Neural progenitor cell (in vitro differentiated cells): ENCODE results near the gene CTAGE6. TPM values are rescaled to one million over a fixed set of nuclear protein-coding genes. Genes with fewer than 3 reads are reported as not detected.
"Not testable (repeated sequence)": the region's sequence is repeated elsewhere in the genome, so short reads cannot be mapped to it uniquely, and the experiment has no call there.

Experiments
- DNase-seq: peaks from one replicate; pipeline ENCODE4 v3.0.0-alpha.2; 2016; ENCODE audit warnings: low spot score
- H2AFZ ChIP-seq: fragments of 200-600 bp; sonication (generic); replicated peaks from 2 replicates; pipeline ENCODE4 v1.6.1; 2016; ENCODE audit warnings: antibody characterized with exemption
- H3F3A ChIP-seq: fragments of 200-600 bp; sonication (generic); 2 replicates; pipeline ENCODE4 v1.6.1; 2016; ENCODE audit warnings: antibody characterized with exemption, low read depth
- H3K27ac ChIP-seq: fragments of 200-600 bp; sonication (generic); 2 replicates; pipeline ENCODE4 v1.5.1; 2016; ENCODE audit warnings: mild to moderate bottlenecking
- H3K27me3 ChIP-seq: fragments of 200-600 bp; sonication (generic); 2 replicates; pipeline ENCODE4 v1.6.1; 2016; ENCODE audit warnings: mild to moderate bottlenecking, moderate library complexity
- H3K36me3 ChIP-seq: fragments of 200-600 bp; sonication (generic); 2 replicates; pipeline ENCODE4 v1.5.1; 2016
- H3K4me1 ChIP-seq: fragments of 200-600 bp; sonication (generic); 2 replicates; pipeline ENCODE4 v1.6.1; 2016; ENCODE audit warnings: mixed run types
- H3K4me2 ChIP-seq: fragments of 200-600 bp; sonication (generic); 2 replicates; pipeline ENCODE4 v1.6.1; 2016
- H3K4me3 ChIP-seq: fragments of 200-600 bp; sonication (generic); 2 replicates; pipeline ENCODE4 v1.5.1; 2016
- H3K79me2 ChIP-seq: fragments of 200-600 bp; sonication (generic); 2 replicates; pipeline ENCODE4 v1.6.1; 2016; ENCODE audit warnings: low read depth
- H3K9ac ChIP-seq: fragments of 200-600 bp; sonication (generic); 2 replicates; pipeline ENCODE4 v1.6.1; 2016
- H3K9me3 ChIP-seq: fragments of 200-600 bp; sonication (generic); 2 replicates; pipeline ENCODE4 v1.5.1; 2016; ENCODE audit warnings: low read depth
- H4K20me1 ChIP-seq: fragments of 200-600 bp; sonication (generic); 2 replicates; pipeline ENCODE4 v1.6.1; 2016; ENCODE audit warnings: low read depth
- H3K27ac Mint-ChIP-seq: 3 replicates; pipeline ENCODE4 v1.8.0; 2021; ENCODE audit warnings: mixed read lengths
- H3K27me3 Mint-ChIP-seq: 2 replicates; pipeline ENCODE4 v1.8.0; 2022; ENCODE audit warnings: low read depth, mild to moderate bottlenecking, inconsistent platforms, moderate library complexity, mixed read lengths; ENCODE audit not compliant: insufficient read depth
- H3K36me3 Mint-ChIP-seq: 3 replicates; pipeline ENCODE4 v1.8.0; 2021; ENCODE audit warnings: mixed read lengths
- H3K4me1 Mint-ChIP-seq: 3 replicates; pipeline ENCODE4 v1.8.0; 2021; ENCODE audit warnings: mixed read lengths
- H3K4me3 Mint-ChIP-seq: 3 replicates; pipeline ENCODE4 v1.8.0; 2021; ENCODE audit warnings: mild to moderate bottlenecking, moderate library complexity, mixed read lengths
- H3K9me3 Mint-ChIP-seq: 3 replicates; pipeline ENCODE4 v1.8.0; 2020; ENCODE audit warnings: mixed read lengths
- EZH2 ChIP-seq: fragments of 200-600 bp; sonication (generic); IDR thresholded peaks from 2 replicates; pipeline ENCODE4 v1.6.1; 2017; ENCODE audit warnings: antibody characterized with exemption, mild to moderate bottlenecking, moderate library complexity
- EZH2phosphoT487 ChIP-seq: fragments of 200-600 bp; sonication (generic); IDR thresholded peaks from 2 replicates; pipeline ENCODE4 v1.6.1; 2017; ENCODE audit warnings: antibody characterized with exemption
- total RNA-seq: library from RNA; depleted of rRNA; stranded (reverse); fragments of >200 nt; gene quantifications from 2 replicates; pipeline ENCODE4 v1.2.3, GENCODE V29; 2015; ENCODE audit warnings: low replicate concordance
- TF ChIP-seq, protein P1 (sequence below): fragments of 200-600 bp; sonication (generic); IDR thresholded peaks from 2 replicates; pipeline ENCODE4 v1.5.1; 2017; ENCODE audit warnings: antibody characterized with exemption, mild to moderate bottlenecking

CTAGE6 gene
- total RNA-seq, 1 donor from 2014 or later: 0.07 TPM

DNA sequence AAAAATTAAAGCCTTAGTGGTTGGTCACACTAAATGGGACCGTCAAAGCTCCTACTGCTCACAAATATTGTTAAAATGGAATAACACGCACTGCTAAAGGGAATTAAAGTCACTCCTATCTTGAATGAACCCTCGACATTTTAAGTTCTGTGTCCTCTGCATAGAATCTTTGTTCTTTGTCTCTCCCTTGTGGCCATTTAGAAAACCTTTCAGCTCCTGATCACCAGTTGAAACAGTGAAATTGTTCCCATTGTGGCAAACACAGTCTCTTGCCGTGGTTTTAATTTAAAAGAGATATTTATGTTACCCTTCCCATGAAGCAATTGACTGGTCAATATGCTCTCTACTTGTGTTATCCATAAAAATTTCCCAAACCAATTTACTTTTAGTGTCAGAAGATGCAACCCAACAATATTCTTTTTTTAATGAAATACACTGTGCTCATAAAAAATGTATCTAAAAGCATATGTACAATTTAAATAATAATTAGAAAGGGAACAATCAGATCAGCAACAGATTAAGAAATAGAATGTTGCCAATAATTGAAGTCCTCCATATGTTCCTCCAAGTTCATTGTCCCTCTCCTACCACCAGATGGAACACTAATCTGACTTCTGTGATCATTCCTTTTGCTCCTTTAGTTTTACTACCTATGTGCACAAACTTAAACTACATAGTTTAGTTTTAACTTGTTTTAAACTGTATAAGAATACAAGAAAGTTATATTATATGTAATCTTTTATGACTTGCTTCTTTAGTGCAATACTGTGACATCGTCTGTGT lies 20.3 kb downstream of the CTAGE6 start:
- not testable (repeated sequence) for H3K4me1 Mint-ChIP-seq, H3K4me2 ChIP-seq, H3K36me3 Mint-ChIP-seq, H3K4me3 Mint-ChIP-seq, H3K4me1 ChIP-seq, H3K9me3 Mint-ChIP-seq, H4K20me1 ChIP-seq, H3K27ac Mint-ChIP-seq, H3F3A ChIP-seq, H3K27me3 ChIP-seq, H3K79me2 ChIP-seq, H3K27ac ChIP-seq, H3K9ac ChIP-seq, H3K4me3 ChIP-seq, H3K27me3 Mint-ChIP-seq, H3K36me3 ChIP-seq, H3K9me3 ChIP-seq
- peak overlapping the region; percentile 84 for H2AFZ ChIP-seq
- peak; percentile 54 for DNase-seq
- TF ChIP-seq, protein P1, sequence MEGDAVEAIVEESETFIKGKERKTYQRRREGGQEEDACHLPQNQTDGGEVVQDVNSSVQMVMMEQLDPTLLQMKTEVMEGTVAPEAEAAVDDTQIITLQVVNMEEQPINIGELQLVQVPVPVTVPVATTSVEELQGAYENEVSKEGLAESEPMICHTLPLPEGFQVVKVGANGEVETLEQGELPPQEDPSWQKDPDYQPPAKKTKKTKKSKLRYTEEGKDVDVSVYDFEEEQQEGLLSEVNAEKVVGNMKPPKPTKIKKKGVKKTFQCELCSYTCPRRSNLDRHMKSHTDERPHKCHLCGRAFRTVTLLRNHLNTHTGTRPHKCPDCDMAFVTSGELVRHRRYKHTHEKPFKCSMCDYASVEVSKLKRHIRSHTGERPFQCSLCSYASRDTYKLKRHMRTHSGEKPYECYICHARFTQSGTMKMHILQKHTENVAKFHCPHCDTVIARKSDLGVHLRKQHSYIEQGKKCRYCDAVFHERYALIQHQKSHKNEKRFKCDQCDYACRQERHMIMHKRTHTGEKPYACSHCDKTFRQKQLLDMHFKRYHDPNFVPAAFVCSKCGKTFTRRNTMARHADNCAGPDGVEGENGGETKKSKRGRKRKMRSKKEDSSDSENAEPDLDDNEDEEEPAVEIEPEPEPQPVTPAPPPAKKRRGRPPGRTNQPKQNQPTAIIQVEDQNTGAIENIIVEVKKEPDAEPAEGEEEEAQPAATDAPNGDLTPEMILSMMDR: peak; percentile 59

DNA sequence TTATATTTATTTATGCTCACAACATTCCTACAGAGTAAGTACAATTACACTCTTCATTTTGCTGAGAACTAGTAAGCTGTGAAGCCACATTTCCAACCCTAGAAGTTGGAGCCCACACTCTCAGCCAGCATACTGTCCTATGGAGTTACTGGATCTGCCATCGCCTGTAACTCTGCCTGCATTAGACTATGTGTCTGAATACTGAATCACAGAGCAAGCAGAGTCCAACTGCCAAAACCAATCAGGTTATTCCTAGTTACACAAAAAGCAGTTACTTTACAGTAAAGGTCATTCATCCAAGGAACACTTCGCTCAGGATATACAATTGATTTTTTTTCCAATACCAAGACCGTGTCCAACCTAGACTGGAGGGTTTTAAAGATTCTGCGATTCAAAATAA lies 21.5 kb downstream of the CTAGE6 start:
- H3K36me3 ChIP-seq: no peaks in the 10 kb centered on the region
- no peak overlapping the region for H3K4me2 ChIP-seq
- Mint-ChIP-seq H3K9me3 (no peaks in the 10 kb centered on the region), H3K4me1 (no peaks in the 10 kb centered on the region), H3K27me3 (no peaks in the 10 kb centered on the region), H3K27ac (no peak overlapping the region), H3K36me3 (no peaks in the 10 kb centered on the region), H3K4me3 (no peak overlapping the region)
- DNase-seq: no peak
- no peak overlapping the region for H3K27ac ChIP-seq
- H3K9me3 ChIP-seq: no peaks in the 10 kb centered on the region
- H3K79me2 ChIP-seq: no peaks in the 10 kb centered on the region
- TF ChIP-seq EZH2phosphoT487 (no peak), EZH2 (no peak)
- TF ChIP-seq, protein P1: no peak
- no peaks in the 10 kb centered on the region for H3K27me3 ChIP-seq
- H3K9ac ChIP-seq: no peak overlapping the region
- no peaks in the 10 kb centered on the region for H4K20me1 ChIP-seq
- peak overlapping the region; percentile 5 for H2AFZ ChIP-seq
- no peaks in the 10 kb centered on the region for H3K4me1 ChIP-seq
- H3K4me3 ChIP-seq: no peak overlapping the region
- H3F3A ChIP-seq: no peaks in the 10 kb centered on the region

DNA sequence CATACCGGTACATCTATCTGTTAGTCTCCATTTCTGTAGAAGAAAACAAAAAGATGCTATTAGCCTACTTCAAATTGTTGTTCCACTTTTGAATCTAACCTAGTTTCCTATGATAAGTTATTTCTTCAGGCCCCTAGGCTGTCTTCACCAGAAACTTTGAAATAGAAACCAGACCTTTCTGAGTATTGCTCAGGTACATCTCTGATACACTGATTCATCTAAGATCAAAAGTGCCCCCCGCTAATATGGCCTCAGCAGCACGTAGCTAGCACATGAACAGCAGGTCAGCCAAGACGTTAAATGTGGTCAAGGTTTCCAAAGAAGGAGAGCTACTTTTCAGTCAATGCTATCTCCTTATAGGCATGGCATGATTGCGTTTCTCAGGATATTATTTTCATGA lies 23.6 kb downstream of the CTAGE6 start:
- Mint-ChIP-seq H3K4me1 (no peaks in the 10 kb centered on the region), H3K9me3 (no peaks in the 10 kb centered on the region), H3K27ac (no peak overlapping the region), H3K27me3 (no peaks in the 10 kb centered on the region), H3K4me3 (no peak overlapping the region), H3K36me3 (no peaks in the 10 kb centered on the region)
- H3F3A ChIP-seq: no peaks in the 10 kb centered on the region
- no peak overlapping the region for H3K4me2 ChIP-seq
- no peak overlapping the region for H3K27ac ChIP-seq
- no peaks in the 10 kb centered on the region for H3K79me2 ChIP-seq
- H3K27me3 ChIP-seq: no peaks in the 10 kb centered on the region
- H2AFZ ChIP-seq: no peak overlapping the region
- H3K36me3 ChIP-seq: no peaks in the 10 kb centered on the region
- no peaks in the 10 kb centered on the region for H3K9me3 ChIP-seq
- H4K20me1 ChIP-seq: no peaks in the 10 kb centered on the region
- no peak for DNase-seq
- no peak overlapping the region for H3K4me3 ChIP-seq
- TF ChIP-seq, protein P1: no peak
- TF ChIP-seq EZH2 (no peak), EZH2phosphoT487 (no peak)
- H3K9ac ChIP-seq: no peak overlapping the region
- no peaks in the 10 kb centered on the region for H3K4me1 ChIP-seq
